GM21381 (cell line): ENCODE data around the gene IL9.

Experiments used
- ATAC-seq: cut with Tn5 transposase; IDR thresholded peaks from one replicate; pipeline ENCODE4 v1.9.1; 2021; ENCODE audit warnings: mild to moderate bottlenecking, moderate library complexity; ENCODE audit not compliant: unreplicated experiment

IL9 gene

DNA sequence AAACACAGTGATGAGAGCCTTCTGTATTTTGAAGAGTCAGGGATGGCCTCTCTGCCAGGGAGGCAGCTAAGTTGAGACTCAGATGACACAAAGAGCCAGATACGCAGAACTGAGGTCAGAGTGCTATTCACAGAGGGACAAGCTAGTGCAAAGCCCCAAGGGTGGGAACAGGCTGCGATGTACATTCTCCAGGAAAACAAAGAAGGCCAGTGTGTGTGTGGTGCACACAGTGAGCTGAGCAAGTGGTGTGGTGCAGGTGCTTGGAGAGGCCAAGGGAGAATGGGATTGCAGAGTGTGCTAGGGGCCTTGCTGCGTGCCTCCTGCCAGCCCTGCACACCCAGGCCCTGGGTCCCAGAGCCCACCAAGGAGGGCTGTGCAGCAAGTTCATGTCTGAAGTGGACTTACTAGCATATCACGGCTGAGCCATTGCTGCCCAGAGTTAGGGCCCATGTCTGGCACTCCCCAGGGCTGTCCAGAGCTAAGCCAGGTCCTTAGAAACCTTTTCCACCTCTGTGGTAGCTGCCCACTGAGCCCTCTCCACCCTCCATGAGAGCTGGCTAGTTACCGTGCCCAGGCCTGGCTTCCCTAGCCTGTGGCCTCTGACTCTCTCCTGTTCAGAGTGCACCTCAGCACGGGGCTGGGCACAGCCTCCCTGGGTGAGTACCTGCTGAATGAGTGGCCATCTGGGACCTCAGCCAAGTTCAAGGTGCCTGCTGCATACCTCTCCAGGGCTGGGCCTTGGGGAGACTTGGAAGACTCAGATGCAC, 51.9 kb downstream of the IL9 start:
- no peak for ATAC-seq

GRCh38 chr5:135842737-135843136, 52.9 kb downstream of the IL9 start:
- ATAC-seq: no peak
